CD4-positive, alpha-beta T cell treated with Interleukin-2 at 100 ng/mL for 4 hours (primary cell): ENCODE results near the gene AQP9.
"Not testable (repeated sequence)": the region's sequence is repeated elsewhere in the genome, so short reads cannot be mapped to it uniquely, and the experiment has no call there.

Experiments
- DNase-seq: peaks from one replicate; pipeline ENCODE4 v3.0.0-alpha.2; 2020; ENCODE audit warnings: low spot score

Gene AQP9

DNA sequence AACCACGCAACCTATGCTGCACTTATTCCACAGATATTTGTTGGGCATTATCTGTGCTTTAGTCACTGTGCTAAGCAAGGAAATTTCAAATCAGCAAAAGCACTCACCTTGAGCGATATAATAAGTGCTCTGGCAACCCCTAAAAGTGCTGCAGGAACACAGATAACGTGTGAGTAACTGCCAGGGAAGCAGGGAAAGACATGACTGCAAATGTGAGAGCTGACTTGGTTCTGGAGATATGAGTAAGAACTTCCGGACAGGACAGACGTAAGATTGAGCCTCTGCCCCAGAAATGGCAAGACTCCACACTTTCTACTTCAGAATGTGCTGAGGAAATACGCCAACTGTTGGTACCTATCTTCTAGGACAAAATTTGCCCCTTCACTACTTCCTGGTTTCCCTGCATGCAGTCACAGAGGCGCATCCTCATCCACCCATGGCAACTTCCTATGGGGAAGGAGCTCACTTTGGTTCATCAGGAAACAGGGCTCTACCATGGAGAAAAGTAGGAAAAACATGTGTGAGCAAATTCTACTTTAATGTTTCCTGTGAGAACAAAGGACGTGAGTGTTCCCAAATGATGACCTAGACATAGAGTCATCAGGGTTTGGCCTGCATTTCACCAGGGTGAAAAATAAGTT, 41.7 kb downstream of the AQP9 start:
- no peak for DNase-seq

DNA sequence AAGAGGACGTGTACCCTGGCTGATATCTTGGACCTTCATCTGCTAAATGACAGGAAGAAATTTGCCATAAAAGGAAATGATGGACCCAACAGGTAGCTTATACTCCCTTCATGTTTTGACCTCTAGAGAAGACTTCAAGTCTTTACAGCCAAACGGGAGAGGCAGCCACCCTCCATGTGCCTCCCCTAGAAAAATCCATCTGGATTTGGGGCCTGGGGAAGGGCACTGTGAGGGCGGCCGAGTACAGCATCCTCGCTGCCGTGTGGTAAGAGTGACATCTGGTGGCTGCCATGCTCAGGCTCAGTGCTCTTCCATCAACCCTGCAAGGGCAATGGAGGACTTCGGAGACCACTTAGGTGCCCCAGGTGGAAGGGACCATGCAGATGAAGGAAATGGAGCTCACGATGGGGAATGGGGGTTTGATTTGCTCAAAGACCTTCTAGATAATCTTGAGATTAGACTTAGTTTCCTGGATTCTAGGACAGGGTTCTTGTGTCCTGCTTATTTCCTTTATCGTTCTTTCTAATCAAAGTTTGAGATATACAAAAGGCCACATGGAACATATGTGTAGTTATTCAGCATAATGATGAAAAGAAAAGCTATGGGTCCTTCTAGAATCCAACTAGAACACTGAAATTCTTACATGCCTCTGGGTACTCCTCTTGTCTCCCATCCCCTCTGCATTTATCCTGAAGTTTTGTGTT, 44.4 kb downstream of the AQP9 start:
- no peak for DNase-seq

DNA sequence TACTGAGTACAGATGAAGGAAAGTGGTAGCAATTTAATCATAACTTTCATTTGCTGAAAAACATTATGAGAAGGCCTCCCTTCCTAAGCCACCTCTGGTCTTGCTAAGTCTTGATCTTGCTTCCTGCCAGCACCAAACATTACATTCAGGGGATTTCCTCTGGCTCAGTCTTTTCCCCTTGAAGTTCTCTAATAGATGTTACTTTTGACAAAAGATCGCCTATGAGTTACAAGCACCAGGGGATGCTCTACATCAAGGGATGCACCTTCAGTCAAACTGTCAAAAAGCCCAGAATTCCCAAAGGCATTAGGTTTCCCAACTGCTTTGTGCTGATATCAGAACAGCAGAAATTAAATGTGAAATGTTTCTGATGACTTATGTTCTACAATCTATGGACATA, 47.3 kb downstream of the AQP9 start:
- no peak for DNase-seq

DNA sequence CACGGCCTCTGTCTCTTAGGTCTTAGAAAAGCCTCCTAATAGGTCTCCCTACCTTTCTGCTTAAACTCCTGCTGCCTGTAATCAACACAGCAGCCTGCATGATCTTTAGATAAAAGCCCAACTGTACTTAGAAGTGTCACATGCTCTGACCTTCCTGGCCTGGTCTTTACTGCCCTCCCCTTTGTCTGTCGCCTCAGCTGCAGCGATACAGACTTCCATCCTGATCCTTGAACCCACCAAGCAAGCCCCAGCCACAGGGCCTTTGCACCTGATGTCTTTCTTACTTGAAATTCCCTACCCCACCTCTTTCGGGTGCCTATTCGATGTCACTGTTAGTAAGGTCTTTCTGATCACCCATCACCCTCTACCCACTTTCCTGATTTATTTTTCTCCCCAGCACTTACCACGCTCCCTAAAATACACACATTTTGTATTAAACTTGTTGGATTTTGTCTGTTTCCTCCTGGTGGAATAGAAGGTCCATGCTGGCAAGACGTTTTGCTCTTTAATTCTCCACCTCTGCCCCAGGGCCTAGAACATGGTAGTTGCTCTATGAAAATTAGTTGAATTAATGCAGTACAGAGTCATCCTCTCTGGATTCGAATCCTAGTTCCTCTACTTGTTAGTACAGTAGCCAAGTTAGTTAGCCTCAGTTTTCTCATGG, 51.1 kb downstream of the AQP9 start:
- no peak for DNase-seq

DNA sequence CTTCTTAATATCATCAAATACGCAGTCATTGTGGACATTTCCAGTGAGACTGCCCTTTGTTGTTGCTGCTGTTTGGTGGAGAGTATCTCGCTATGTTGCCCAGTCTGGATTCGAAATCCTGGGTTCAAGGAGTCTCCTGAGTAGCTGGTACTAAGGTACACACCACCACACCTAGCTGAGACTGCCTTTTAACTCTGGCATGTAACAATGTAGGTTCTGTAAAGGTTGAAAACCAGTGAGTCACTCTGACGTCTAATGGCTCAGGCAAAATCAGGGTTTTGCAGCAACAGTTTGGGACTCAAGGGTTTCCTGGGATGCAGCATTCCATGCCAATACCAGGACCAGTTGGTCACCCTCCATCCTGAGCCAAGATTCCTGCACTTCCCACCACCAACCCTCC, 52.2 kb downstream of the AQP9 start:
- no peak for DNase-seq

DNA sequence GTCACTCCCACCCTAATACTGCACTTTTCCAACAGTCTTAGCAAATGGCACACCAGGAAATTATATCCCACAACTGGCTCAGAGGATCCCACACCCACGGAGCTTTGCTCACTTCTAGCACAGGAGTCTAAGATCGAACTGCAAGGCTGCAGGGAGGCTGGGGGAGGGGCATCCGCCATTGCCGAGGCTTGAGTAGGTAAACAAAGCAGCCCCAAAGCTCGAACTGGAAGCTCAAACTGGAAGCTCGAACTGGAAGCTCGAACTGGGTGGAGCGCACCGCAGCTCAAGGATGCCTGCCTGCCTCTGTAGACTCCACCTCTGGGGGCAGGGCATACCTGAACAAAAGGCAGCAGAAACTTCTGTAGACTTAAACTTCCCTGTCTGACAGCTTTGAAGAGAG, 55.5 kb downstream of the AQP9 start:
- not testable (repeated sequence) for DNase-seq

DNA sequence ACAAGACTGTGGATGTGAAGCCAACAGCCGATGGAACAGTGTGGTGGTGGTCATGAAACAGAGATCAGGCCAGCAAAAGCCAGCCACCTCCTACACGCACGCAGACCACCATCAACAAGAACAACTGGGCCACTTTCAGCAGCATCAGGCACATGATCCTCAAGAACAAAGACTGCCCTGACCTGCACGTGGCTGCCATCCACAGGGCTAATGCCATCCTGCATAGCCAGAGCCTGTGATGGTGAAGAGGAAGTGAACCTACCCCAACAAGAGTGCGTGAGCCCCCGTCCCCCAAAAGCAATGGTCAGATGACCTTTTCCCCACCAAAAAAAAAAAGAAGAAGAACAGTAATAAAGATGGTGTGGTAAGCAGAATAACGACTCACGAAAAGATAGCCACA, 62.6 kb downstream of the AQP9 start:
- no peak for DNase-seq

DNA sequence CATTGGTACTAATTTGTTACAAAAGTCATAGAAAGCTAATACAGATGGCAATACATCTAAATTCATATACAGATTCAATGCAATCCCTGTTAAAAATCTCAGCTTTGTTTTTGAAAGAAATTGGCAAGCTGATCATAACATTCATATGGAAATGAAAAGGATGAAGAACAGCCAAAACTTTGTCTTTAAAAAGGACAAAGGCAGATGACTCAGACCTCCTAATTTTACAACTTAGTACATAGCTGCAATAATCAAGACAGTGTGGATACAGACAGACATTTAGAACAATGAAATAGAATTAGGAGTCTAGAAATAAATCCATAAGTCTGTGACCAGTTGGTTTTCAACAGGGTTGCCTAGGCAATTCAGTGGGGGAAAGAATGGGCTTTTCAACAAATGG, 63.3 kb downstream of the AQP9 start:
- no peak for DNase-seq

DNA sequence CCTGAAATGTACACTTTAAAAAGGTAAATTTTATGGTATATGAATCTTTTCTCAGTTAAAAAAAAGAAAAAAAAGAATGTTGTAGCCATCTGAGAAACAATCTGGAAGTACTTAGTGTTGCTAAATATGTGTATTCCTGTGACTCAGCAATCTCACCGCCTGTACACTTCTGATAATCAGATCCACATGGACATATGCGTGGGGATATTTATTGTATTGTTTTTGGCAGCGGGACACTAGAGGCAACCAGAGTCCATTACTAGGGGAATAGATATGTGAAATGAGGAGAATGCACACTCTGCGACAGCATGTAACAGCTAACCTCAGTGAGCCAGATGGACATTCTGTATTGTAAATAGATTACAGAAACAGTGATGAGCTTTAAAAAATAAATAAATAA, 65.4 kb downstream of the AQP9 start:
- no peak for DNase-seq

DNA sequence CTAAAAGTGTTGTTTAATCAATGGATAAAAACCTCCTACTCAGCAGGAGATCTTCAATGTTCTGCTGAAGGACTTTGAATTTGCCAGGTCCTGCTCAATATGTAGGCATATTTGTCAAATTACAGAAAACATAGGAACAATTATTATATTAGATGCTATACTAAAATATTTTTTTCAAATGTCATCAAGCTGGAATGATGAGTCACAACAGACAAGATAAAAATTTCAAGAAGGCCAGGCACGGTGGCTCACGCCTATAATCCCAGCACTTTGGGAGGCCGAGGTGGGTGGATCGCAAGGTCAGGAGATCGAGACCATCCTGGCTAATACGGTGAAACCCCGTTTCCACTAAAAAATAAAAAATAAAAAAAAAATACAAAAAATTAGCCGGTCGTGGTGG, 68.0 kb downstream of the AQP9 start:
- no peak for DNase-seq

DNA sequence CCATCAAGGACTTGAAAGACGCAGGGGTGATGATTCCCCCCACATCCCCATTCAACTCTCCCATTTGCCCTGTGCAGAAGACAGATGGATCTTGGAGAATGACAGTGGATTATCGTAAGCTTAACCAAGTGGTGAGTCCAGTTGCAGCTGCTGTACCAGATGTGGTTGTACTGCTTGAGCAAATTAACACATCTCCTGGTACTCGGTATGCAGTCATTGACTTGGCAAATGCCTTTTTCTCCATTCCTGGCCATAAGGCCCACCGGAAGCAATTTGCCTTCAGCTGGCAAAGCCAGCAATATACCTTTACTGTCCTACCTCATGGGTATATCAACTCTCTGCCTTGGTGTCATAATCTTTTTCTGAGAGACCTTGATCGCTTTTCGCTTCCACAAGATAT, 70.0 kb downstream of the AQP9 start:
- not testable (repeated sequence) for DNase-seq

DNA sequence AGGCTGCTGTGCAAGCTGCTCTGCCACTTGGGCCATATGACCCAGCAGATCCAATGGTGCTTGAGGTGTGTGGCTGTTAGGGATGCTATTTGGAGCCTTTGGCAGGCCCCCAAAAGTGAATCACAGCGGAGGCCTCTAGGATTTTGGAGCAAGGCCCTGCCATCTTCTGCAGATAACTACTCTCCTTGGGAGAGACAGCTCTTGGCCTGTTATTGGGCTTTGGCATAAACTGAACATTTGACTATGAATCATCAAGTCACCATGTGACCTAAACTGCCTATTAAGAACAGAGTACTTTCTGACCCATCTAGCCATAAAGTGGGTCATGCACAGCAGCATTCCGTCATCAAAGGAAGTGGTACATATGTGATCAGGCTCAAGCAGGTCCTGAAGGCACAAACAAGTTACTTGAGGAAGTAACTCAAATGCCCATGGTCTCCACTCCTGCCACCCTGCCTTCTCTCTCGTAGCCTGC, 70.9 kb downstream of the AQP9 start:
- peak; percentile 36 for DNase-seq

DNA sequence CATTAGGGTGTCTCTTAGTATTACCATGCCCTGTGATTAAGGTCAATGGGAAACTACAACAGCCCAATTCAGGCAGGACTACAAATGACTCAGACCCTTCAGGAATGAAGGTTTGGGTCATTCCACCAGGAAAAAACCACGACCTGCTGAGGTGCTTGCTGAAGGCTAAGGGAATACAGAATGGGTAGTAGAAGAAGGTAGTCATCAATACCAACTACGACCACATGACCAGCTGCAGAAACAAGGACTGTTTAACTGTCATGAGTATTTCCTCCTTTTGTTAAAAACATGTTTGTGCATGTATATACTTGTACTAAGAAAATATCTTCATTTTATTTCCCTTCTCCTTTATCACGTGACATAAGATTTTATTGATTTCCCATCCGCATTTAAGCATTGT, 71.8 kb downstream of the AQP9 start:
- not testable (repeated sequence) for DNase-seq

DNA sequence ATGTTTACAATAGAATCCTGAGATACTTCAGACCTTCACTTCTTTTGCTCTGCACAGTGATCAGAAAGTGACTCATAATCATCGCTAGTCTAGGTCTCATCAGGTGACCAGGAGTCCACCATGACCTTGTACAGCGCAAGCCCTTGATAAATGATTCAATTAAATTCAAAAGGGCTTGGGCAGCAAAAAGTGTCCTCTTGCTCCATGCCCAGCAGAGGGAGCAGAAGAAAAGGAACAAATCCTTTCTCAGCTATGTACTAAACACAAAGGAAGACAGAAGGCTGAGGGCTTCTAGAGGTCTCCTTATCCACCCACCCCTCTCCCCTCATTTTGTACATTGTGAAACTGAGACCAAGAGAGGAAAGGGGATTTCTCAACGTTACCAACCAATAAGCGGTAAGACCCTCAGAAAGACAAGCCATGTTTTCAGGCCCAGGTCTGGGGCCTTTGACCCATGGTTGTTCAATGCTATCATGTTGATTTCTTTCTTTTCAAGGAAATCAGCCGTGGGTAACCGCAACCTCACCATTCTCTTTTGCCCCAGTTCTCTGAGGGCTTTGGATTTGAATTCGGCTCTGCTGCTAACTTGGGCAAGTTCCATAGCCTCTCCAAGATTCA, 74.8 kb downstream of the AQP9 start:
- no peak for DNase-seq

DNA sequence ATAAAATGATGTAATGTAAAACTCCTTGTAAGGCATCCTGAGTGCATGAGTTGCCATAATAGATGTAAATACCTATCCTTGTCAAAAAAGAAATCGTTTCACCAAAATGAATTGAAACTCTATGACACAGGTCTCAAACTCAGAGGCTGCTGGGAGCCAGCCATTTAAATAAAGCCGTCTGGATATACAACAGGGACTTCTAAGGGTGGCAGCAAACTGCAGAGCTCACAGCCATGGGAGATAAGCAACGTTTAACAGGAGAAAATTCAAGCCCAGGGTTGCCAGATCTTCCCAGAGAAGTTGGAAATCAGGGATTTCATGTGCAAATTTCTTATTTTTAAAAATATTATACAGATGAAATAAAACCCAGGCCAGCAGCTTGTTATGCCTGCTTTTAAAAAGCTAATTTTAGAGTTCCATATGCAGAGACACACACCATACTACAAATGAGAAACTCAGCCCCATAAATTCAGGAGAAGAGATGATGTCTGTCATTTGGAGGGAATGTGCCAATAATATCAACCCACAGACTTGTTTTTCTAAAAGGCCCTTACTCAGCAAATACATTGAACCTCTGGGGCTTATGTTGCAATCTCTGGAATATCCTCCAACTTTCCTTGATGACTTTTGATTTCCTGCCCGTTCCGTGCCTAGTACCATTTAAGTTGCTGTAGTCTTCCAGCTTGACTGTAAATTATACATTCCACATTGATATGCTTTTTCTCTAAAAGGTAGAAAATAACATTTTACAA, 75.6 kb downstream of the AQP9 start:
- no peak for DNase-seq

DNA sequence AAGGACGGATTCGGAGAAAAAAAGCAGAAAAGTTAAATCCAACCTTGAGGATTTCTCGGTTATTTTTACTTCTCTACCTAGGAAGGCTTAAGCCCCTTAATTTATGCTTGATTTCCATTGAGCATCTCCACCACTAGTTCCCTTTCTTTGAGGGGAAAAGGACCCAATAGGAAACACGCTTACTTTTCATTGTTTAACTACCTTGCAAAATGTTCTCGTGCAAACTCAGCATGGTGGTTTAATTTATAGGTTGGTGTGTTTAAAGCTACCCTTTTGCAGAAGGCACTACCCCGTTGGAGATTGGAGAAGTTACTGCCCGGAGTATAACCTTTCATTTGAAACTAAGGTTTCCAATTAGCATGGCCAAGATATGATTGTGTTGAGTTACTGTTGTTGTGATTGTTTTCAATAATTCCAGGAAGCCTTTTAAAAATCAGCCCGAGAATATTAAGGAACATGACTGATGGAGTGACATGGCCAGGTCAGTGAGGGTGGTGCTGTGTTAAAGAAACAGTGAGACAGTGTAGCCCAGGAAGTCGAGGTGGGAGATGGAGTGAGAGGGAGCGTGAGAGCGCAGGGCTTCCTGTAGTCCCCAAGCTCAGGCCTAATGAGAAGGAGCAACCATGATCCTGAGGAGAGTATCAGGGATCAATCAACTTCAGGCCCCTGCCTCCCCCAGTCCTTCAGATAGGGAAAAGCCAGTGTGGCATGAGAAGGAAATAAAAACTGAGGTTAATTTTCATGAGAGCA, 76.6 kb downstream of the AQP9 start:
- DNase-seq: no peak

DNA sequence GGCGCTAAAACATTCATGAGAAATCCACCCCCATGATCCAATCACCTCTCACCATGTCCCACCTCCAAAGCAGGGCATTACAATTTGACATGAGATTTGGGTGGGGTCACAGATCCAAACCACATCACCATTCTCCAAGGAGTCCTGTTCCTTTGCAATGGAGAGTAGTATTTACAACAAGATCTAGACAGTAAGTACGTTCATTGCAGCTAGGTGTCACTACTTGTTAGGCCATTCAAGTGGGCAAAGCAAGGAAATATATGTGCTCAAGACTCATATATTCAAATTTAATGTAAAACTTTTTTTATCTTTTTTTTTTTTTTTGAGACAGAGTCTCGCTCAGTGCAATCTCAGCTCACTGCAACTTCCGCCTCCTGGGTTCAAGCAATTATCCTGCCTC, 79.3 kb downstream of the AQP9 start:
- no peak for DNase-seq

DNA sequence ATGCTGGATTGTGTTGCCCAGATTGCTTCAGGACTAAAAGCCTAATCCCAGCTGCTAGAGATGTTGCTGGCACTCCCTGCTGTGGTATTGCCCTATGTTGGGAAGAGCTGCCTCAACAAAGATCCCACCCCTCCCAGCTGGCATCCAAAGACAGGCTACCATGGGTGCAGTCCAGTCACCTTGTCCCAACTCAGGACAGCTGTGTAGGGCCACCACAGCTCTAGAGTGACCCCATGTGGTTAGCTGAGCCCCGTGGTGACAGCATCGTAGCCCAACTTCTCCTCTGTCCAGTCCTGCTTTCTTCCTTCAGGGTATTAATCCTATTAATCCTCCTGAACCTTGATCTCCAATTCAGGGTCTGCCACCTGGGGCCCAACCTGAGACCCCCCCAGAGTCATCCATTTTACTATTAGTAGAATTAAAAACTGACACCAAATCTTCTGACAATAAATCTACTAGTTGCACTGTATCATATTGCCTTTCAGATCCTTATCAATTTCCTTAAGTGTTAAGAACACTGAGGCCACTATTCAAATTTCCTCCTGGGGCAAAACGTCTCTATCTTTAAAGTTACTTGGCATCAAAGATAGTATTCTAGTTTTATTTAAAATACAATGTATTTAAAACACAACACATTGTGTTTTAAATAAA, 83.5 kb downstream of the AQP9 start:
- DNase-seq: no peak

DNA sequence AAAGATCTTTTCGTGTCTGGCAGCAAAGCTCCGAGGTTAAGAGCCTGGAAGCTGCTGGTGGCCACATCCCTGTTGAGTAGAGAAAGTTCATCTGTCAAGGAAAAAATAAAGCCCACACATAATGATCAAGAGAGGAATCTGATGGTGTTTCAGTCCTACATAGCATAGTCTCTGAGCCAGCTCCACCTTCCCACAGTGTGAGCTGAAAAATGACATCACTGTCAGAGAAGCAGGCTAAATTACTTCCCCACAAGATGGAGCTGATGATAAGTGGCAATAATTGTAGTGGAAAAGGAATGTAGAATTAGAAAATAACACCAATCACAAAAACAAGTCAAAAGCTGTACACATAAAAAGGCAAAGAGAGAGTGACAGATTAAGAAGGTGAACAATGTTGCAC, 84.5 kb downstream of the AQP9 start:
- no peak for DNase-seq

DNA sequence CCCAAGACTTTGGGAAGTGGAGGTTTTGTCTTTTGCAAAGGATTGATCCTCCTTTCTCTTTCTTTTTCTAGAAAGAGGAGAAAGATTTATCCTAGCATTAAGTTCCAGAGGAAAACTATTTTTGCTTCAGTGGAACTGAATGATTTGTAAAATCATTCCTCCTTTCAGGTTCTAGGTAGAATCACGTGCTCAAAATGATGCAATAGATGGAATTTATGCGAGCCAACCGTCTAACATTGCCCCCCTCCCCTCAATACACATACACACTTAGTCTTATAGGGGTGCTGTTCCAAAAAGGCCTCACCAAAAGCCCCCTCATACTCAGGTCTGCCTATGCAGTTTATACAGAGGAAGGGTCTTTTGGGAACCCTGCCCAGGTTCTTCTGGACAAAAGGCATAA, 85.3 kb downstream of the AQP9 start:
- no peak for DNase-seq

DNA sequence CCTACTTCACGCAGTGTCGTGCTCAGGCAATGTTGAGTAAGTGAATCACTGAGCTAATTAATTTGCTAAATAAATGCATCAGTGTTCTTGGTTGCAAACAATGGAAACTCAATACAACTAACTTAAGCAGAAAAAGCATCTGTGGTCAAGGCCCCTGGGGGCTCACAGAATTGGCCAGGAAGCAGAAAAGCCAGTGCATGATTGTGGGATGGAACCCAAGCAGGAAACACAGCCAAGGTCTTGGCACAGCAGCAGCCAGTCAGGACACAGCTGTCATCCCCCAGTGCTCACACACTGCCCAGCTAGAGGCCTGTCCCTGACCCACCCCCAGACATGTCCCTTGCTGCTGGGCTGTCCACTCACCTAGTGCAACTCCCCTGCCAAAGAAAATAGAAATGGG, 85.9 kb downstream of the AQP9 start:
- DNase-seq: no peak
